AG09309 (cell line): ENCODE data around the gene ARHGAP24.

Experiments used
- DNase-seq: peaks from one replicate; pipeline ENCODE4 v3.0.0-alpha.2; 2010; ENCODE audit warnings: low read depth
- H3K4me3 ChIP-seq: 2 replicates; pipeline ENCODE4 v1.5.1; 2011; ENCODE audit warnings: mild to moderate bottlenecking, low read depth, low read length, moderate library complexity; ENCODE audit not compliant: control insufficient read depth
- TF ChIP-seq, protein P1 (sequence below): IDR thresholded peaks from 2 replicates; pipeline ENCODE4 v1.5.1; 2011; ENCODE audit warnings: mild to moderate bottlenecking, low read depth, low read length, inconsistent platforms; ENCODE audit not compliant: insufficient read depth, control insufficient read depth; ENCODE audit errors: missing control alignments

The ARHGAP24 gene

DNA sequence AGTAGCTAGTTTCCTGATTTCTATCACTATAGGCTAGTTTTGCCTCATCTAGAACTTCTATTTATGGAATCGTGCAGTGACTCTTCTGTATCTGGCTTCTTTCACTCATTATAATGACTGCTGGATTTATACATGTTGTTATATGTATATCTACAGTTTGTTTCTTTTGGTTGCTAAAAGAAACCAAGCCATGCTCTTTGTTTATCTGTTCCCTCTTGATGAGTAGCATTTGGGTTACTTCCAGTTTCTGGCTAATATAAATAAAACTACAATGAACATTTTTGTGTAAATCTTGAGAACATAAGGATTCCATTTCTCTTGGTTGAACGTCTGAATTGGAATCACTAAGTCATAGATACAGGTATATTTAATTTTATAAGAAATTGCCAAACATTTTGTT lies 73.9 kb downstream of the ARHGAP24 start:
- no peak overlapping the region for H3K4me3 ChIP-seq
- no peak for DNase-seq
- TF ChIP-seq, protein P1, sequence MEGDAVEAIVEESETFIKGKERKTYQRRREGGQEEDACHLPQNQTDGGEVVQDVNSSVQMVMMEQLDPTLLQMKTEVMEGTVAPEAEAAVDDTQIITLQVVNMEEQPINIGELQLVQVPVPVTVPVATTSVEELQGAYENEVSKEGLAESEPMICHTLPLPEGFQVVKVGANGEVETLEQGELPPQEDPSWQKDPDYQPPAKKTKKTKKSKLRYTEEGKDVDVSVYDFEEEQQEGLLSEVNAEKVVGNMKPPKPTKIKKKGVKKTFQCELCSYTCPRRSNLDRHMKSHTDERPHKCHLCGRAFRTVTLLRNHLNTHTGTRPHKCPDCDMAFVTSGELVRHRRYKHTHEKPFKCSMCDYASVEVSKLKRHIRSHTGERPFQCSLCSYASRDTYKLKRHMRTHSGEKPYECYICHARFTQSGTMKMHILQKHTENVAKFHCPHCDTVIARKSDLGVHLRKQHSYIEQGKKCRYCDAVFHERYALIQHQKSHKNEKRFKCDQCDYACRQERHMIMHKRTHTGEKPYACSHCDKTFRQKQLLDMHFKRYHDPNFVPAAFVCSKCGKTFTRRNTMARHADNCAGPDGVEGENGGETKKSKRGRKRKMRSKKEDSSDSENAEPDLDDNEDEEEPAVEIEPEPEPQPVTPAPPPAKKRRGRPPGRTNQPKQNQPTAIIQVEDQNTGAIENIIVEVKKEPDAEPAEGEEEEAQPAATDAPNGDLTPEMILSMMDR, result no peak

DNA sequence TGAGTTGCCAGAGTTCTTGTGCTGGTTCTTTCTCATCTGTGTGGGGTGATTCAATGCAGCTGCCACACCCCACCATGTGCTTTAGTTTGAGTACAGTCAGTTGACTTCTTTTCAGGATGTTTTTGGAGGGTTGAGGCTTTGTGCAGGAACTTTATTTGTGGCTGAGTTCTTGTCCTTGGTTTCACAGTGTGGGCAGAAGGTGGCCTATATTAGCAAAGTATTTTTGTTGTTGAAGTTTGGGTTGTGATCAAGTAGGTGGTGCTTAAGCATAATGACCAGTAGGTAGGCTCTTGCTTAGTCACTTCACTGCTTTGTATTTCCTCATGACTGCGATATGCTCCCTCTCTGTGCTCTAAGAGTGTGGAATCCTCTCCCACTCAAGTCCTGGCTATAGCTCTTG lies 80.3 kb downstream of the ARHGAP24 start:
- H3K4me3 ChIP-seq, result no peak overlapping the region
- no peak for DNase-seq
- TF ChIP-seq, protein P1, result no peak

DNA sequence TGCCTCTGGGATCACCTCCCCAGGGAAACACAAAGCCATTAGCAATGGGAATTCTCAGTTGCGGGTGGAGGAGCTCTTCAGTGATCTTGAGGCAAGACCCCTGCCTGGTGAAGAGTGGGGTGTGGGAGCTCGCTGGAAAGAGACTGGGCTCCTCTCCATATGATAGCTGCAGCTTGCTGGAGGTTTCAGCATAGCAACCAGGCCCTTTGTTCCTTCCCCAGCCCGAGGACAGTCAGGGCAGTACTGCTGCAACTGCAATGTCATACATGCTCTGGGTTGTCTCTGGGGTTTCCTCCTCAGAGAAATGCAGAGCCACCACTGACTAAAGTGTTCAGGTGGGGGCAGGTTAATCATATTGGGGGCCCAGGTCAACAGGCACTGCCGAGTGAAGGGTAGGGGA lies 81.3 kb downstream of the ARHGAP24 start:
- no peak overlapping the region for H3K4me3 ChIP-seq
- TF ChIP-seq, protein P1, result no peak
- DNase-seq, result no peak

DNA sequence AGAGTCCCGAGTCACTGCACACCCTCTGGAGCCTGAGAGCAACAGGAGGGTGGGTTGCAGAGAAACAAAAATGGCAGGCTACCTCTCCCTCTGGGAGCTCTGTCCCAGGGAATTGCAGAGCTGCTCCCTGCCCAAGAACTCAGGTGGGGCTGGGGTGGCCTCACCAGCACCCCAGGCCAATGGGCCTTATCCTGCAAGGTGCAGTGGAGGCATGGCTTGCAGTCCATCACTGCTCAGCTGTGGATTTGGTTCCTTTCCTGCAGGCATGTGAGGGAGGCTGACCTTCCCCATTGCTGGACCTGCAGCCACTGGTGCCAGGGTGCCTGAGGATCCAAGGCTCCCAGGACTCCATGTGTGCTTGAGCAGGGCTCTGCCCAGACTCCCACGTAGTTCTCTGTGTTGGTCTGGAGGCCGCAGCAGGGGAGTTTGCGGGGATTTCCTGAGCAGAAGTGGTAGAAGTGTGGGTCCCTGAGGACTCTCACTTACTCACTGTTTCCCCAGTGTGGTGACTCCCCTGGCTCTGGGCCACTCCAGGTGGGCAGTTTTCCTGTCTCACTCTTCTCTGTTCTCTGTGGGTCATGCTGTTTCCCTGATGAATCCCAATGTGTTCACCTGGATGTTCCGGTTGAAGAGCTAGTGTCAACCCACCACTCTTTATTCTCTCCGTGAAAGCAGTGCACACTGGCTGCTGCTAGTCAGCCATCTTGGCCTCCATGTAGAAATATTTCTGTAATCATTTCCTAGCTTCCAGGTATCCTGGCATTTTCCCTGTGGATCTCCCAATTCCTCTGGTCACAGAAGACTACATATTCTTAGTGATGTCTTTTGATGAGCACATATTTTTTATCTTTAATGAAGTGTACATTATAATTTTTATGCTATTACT lies 82.3 kb downstream of the ARHGAP24 start:
- H3K4me3 ChIP-seq, result no peak overlapping the region
- DNase-seq, result no peak
- TF ChIP-seq, protein P1, result no peak

DNA sequence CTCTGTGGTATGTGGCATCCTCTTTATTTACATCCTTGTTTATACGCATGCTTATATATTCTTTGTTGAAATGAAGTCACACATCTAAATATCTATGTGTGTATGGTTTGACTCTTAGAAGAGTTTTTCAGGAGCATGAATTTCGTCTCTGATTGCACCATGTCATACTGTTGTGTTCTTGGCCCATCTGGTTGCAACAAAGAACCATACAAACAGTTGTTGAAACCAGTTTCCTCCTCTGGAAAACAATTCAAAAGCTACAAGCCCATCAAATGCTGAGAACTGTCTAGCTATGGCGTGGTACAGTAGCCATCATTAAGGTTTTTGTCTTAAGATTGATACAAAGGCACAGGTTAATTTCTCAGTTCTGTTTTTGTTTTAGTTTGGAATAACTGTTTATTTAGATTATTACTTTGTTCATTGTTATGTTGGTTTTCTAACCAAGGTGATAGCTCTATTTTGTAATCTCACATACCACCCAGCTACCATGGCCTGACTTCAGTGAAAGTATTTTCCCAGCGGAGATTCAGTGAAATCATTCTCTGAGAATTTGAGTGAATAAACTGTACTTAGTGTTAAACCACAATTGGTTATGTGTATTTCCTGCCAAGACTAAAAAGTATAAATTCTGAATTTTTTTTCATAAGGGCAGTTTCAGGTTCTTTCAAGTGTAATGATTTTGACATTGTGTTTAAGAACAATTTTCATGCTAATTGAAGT lies 91.0 kb downstream of the ARHGAP24 start:
- TF ChIP-seq, protein P1, result no peak
- no peak for DNase-seq
- H3K4me3 ChIP-seq, result no peak overlapping the region

DNA sequence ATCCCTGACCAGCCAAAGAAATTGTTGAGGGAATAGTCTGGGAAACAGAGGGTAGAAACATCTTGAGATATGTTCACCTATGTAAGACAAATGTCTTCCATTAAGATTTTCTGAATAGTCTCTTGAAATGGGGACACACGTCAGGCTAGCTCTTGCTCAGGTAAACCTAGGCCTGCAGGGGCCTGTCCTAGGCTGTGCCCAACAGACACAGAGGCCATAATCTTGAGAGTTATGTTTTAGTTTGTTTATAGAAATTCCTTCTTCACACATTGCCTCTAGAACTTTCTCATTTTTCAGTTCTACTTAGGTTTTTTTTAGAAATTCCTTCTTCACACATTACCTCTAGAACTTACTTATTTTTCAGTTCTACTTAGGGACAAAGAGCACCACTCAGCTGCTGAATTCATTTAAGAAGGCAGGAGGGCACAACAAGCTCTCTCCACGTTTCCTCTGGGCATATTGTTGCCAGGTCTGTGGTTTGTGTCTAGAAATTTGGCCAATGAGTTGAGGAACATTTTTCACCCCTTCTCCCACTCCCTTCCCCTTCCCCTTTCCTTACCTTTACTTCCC lies 94.9 kb downstream of the ARHGAP24 start:
- no peak for DNase-seq
- no peak overlapping the region for H3K4me3 ChIP-seq
- TF ChIP-seq, protein P1, result no peak
